ENCODE data around the gene NCOA1. TPM values are rescaled to one million over a fixed set of nuclear protein-coding genes. Genes with fewer than 3 reads are reported as not detected.

NCOA1 gene
- total RNA-seq, 2 experiments from 2014 or later = 6.1 to 12.1 TPM

- Histone ChIP-seq H3K79me2 (ENCODE audit: insufficient read depth, low read depth, low read length) (peaks cover 51% of the 10 kb centered on the region), H4K20me1 (ENCODE audit: insufficient read depth, low read length) (peaks cover 14% of the 10 kb centered on the region; the same call in 1 of the 2 replicates), H3K9me2 (ENCODE audit: insufficient read depth, low read length) (no peaks in the 10 kb centered on the region), H3K27ac (ENCODE audit: low read depth, low read length, poor library complexity, severe bottlenecking) (no peak overlapping the region), H3K4me3 (ENCODE audit: low read depth, low read length, poor library complexity, severe bottlenecking) (no peak overlapping the region), H3K9me3 (ENCODE audit: low read length) (no peaks in the 10 kb centered on the region), H2AFZ (ENCODE audit: low read length) (no peak overlapping the region), H3K4me2 (ENCODE audit: low read length) (no peak overlapping the region), H3K36me3 (ENCODE audit: insufficient read depth, low read length) (peaks cover 61% of the 10 kb centered on the region), H3K4me1 (ENCODE audit: insufficient read depth, low read length, poor library complexity, severe bottlenecking) (peaks cover 11% of the 10 kb centered on the region)
- TF ChIP-seq, protein P1, sequence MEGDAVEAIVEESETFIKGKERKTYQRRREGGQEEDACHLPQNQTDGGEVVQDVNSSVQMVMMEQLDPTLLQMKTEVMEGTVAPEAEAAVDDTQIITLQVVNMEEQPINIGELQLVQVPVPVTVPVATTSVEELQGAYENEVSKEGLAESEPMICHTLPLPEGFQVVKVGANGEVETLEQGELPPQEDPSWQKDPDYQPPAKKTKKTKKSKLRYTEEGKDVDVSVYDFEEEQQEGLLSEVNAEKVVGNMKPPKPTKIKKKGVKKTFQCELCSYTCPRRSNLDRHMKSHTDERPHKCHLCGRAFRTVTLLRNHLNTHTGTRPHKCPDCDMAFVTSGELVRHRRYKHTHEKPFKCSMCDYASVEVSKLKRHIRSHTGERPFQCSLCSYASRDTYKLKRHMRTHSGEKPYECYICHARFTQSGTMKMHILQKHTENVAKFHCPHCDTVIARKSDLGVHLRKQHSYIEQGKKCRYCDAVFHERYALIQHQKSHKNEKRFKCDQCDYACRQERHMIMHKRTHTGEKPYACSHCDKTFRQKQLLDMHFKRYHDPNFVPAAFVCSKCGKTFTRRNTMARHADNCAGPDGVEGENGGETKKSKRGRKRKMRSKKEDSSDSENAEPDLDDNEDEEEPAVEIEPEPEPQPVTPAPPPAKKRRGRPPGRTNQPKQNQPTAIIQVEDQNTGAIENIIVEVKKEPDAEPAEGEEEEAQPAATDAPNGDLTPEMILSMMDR (conservative IDR thresholded peaks at IDR 0.05; ENCODE audit: low read length) = no peak
- no peak for TF ChIP-seq EZH2phosphoT487 (IDR thresholded peaks at IDR 0.05; ENCODE audit: borderline replicate concordance, low read depth, low read length)
- no TSS peak for BruUV-seq (replicated peaks)
- ChIA-PET POLR2A (interaction anchor here (0.6 kb wide), 1 partner anchor 533 kb away, joined by 3 read pairs; no protein-coding TSS in a partner anchor), CTCF (ENCODE audit: unreplicated experiment) (no interaction called here)
- intact Hi-C loops (cut with micrococcal nuclease; ENCODE audit: unreplicated experiment) = no loop called here
- DNase-seq (ENCODE audit: low spot score) = no peak
Observed at GRCh38 chr2:24806661-24807036, 315.6 kb downstream of the NCOA1 start.

- Histone ChIP-seq H3K9me2 (ENCODE audit: insufficient read depth, low read length) (no peaks in the 10 kb centered on the region), H2AFZ (ENCODE audit: low read length) (no peak overlapping the region), H3K79me2 (ENCODE audit: insufficient read depth, low read depth, low read length) (peaks cover 76% of the 10 kb centered on the region), H3K9me3 (ENCODE audit: low read length) (0 out of 2 replicates have a peak, but pooled peaks cover 8% of the 10 kb centered on the region), H3K36me3 (ENCODE audit: insufficient read depth, low read length) (peaks cover 83% of the 10 kb centered on the region), H3K27ac (ENCODE audit: low read depth, low read length, poor library complexity, severe bottlenecking) (no peak overlapping the region), H3K4me3 (ENCODE audit: low read depth, low read length, poor library complexity, severe bottlenecking) (no peak overlapping the region), H3K4me2 (ENCODE audit: low read length) (no peak overlapping the region), H3K4me1 (ENCODE audit: insufficient read depth, low read length, poor library complexity, severe bottlenecking) (peaks cover 11% of the 10 kb centered on the region), H4K20me1 (ENCODE audit: insufficient read depth, low read length) (peaks cover 19% of the 10 kb centered on the region)
- no TSS peak for BruUV-seq (replicated peaks)
- DNase-seq (ENCODE audit: low spot score) = no peak
- no peak for TF ChIP-seq EZH2phosphoT487 (IDR thresholded peaks at IDR 0.05; ENCODE audit: borderline replicate concordance, low read depth, low read length)
- POLR2A ChIA-PET = interaction anchor here (0.6 to 2.1 kb wide), 7 partner anchors 9 to 470 kb away, joined by 3 to 6 read pairs (median 3); no protein-coding TSS in a partner anchor
- intact Hi-C loops (cut with micrococcal nuclease; ENCODE audit: unreplicated experiment) = no loop called here
- CTCF ChIA-PET (ENCODE audit: unreplicated experiment) = no interaction called here
Observed at GRCh38 chr2:24809316-24810007, 318.4 kb downstream of the NCOA1 start.

GRCh38 chr2:24813691-24814137 is 322.7 kb downstream of the NCOA1 start:
- Histone ChIP-seq H3K27ac (ENCODE audit: low read depth, low read length, poor library complexity, severe bottlenecking) (no peak overlapping the region), H3K9me3 (ENCODE audit: low read length) (0 out of 2 replicates have a peak, but pooled peaks cover 8% of the 10 kb centered on the region), H2AFZ (ENCODE audit: low read length) (no peak overlapping the region), H3K4me2 (ENCODE audit: low read length) (no peak overlapping the region), H3K9me2 (ENCODE audit: insufficient read depth, low read length) (no peaks in the 10 kb centered on the region), H3K36me3 (ENCODE audit: insufficient read depth, low read length) (peaks cover 96% of the 10 kb centered on the region), H3K4me3 (ENCODE audit: low read depth, low read length, poor library complexity, severe bottlenecking) (no peak overlapping the region), H3K4me1 (ENCODE audit: insufficient read depth, low read length, poor library complexity, severe bottlenecking) (peaks cover 5% of the 10 kb centered on the region), H4K20me1 (ENCODE audit: insufficient read depth, low read length) (peaks cover 5% of the 10 kb centered on the region; the same call in 1 of the 2 replicates), H3K79me2 (ENCODE audit: insufficient read depth, low read depth, low read length) (peaks cover 54% of the 10 kb centered on the region)
- BruUV-seq (replicated peaks) = no TSS peak
- POLR2A ChIA-PET = interaction anchor here (1.3 kb wide), 1 partner anchor 21 kb away, joined by 3 read pairs; the partner anchor contains the start of genes CENPO and PTRHD1
- no peak for TF ChIP-seq EZH2phosphoT487 (IDR thresholded peaks at IDR 0.05; ENCODE audit: borderline replicate concordance, low read depth, low read length)
- TF ChIP-seq, protein P1 (conservative IDR thresholded peaks at IDR 0.05; ENCODE audit: low read length) = no peak
- DNase-seq (ENCODE audit: low spot score) = no peak
- CTCF ChIA-PET (ENCODE audit: unreplicated experiment) = no interaction called here
- intact Hi-C loops (cut with micrococcal nuclease; ENCODE audit: unreplicated experiment) = no loop called here

All from OCI-LY7 (cell line).